MM.1S (cell line): ENCODE results near the gene TRIM71.

Experiments used
- CTCF ChIP-seq: fragments of 300-600 bp; sonication (generic); IDR thresholded peaks from 2 replicates; pipeline ENCODE4 v1.5.1; 2016; ENCODE audit warnings: antibody characterized with exemption, low read length, mixed read lengths
- EZH2 ChIP-seq: fragments of 300-600 bp; sonication (generic); optimal IDR thresholded peaks from 2 replicates; pipeline ENCODE3; 2017; ENCODE audit warnings: low read depth, mild to moderate bottlenecking, antibody characterized with exemption, low read length, mixed read lengths
- EZH2phosphoT487 ChIP-seq: fragments of 300-600 bp; sonication (generic); IDR thresholded peaks from 2 replicates; pipeline ENCODE4 v1.6.1; 2018; ENCODE audit warnings: antibody characterized with exemption, low read length

- TF ChIP-seq CTCF: no peak
- no peak for TF ChIP-seq EZH2phosphoT487
- TF ChIP-seq EZH2: no peak
Observed at GRCh38 chr3:32869513-32870047, 51.8 kb downstream of the TRIM71 start.
